ENCODE results near the gene ZNF423. TPM values are rescaled to one million over a fixed set of nuclear protein-coding genes. Genes with fewer than 3 reads are reported as not detected.

Gene ZNF423
- total RNA-seq, 1 donor from 2014 or later: 10.6 TPM

DNA sequence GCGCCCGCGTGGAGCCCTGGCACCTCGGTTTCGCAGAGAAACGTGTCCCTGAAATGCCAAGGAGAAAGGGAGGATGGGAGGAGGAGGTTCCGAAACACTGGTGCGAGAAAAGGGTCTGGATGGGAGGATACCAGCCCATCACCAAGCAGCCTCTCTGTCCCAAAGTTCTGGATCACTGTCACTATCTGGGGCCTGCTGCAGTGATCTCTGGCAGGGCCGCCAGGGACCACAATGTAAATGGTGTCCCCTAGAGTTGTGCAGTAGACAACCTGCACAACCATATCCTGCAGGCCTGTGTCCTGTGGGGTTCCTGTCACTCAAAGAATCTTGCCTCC lies 253.0 kb downstream of the ZNF423 start:
- no peaks in the 10 kb centered on the region for H4K20me1 ChIP-seq (ENCODE audit: insufficient read depth, low read length)
- Mint-ChIP-seq H3K36me3 (ENCODE audit: low read depth, unreplicated experiment) (peaks cover 5% of the 10 kb centered on the region), H3K27ac (ENCODE audit: unreplicated experiment) (no peak overlapping the region), H3K4me1 (ENCODE audit: low read depth, unreplicated experiment) (no peaks in the 10 kb centered on the region), H3K9me3 (ENCODE audit: unreplicated experiment) (peaks cover 2% of the 10 kb centered on the region), H3K4me3 (ENCODE audit: unreplicated experiment) (no peak overlapping the region), H3K27me3 (ENCODE audit: low read depth, unreplicated experiment) (peaks cover 11% of the 10 kb centered on the region)
- peak overlapping the region; percentile 3 for H3K9ac ChIP-seq (ENCODE audit: low read length)
- H3K4me3 ChIP-seq (ENCODE audit: insufficient read depth, low read depth, low read length): no peak overlapping the region
- no peak for FAIRE-seq
- H3K9me3 ChIP-seq (ENCODE audit: insufficient read depth, low read depth, low read length): no peaks in the 10 kb centered on the region
- no peaks in the 10 kb centered on the region for H3K4me1 ChIP-seq (ENCODE audit: insufficient read depth, low read length)
- no peaks in the 10 kb centered on the region for H3K36me3 ChIP-seq (ENCODE audit: insufficient read depth, low read length)
- DNase-seq (ENCODE audit: low read depth): no peak
- H3K79me2 ChIP-seq (ENCODE audit: insufficient read depth, low read length): no peaks in the 10 kb centered on the region
- no peak for TF ChIP-seq EZH2 (IDR thresholded peaks at IDR 0.05; ENCODE audit: insufficient read depth, low read length)
- TF ChIP-seq, protein P1, sequence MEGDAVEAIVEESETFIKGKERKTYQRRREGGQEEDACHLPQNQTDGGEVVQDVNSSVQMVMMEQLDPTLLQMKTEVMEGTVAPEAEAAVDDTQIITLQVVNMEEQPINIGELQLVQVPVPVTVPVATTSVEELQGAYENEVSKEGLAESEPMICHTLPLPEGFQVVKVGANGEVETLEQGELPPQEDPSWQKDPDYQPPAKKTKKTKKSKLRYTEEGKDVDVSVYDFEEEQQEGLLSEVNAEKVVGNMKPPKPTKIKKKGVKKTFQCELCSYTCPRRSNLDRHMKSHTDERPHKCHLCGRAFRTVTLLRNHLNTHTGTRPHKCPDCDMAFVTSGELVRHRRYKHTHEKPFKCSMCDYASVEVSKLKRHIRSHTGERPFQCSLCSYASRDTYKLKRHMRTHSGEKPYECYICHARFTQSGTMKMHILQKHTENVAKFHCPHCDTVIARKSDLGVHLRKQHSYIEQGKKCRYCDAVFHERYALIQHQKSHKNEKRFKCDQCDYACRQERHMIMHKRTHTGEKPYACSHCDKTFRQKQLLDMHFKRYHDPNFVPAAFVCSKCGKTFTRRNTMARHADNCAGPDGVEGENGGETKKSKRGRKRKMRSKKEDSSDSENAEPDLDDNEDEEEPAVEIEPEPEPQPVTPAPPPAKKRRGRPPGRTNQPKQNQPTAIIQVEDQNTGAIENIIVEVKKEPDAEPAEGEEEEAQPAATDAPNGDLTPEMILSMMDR (IDR thresholded peaks at IDR 0.05; ENCODE audit: insufficient read depth, low read depth, low read length): no peak
- H2AFZ ChIP-seq (ENCODE audit: low read depth, low read length): no peak overlapping the region
- no peaks in the 10 kb centered on the region for H3K27me3 ChIP-seq (ENCODE audit: insufficient read depth, low read length)
- H3K4me2 ChIP-seq (ENCODE audit: low read length): peak overlapping the region; percentile 41
- H3K27ac ChIP-seq (ENCODE audit: low read depth, low read length): no peak overlapping the region

DNA sequence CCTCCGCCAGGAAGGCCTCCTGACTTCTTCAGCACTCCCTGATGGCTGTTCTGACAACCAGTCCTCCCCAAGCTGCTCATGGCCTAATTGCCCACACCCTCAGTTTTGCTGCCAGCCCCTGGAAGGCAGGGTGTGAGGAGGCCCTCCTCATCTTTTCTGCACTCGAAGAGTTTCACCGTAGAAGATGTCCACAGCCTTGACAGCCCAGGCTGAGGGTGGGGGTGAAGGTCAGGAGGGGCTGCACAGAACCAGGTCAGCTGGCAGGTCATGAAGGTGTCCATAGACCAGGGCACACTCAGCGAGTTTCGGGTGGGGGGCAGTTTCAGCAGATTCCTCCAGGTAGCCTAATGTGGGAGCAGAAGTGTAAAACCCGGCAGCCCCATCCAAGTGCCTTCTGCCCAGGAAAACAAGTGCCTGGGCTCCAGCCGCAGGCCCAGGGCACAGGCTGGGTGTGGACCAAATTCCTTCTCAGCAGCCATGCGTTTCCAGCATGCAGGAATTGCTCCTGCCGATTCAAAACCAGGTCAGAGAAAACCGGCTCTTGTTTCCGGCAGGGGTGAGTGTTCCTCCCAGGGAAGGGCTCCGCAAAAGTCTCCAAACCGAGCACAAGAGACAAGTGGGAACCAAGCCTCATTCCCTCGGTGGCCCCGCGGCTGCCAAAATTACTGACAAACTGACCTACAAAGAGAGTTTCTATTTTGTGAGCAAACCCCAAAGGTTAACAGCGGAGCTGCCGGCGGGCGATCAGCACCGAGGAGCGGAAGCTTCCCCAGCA lies 253.5 kb downstream of the ZNF423 start:
- Mint-ChIP-seq H3K27me3 (ENCODE audit: low read depth, unreplicated experiment) (peaks cover 11% of the 10 kb centered on the region), H3K27ac (ENCODE audit: unreplicated experiment) (no peak overlapping the region), H3K36me3 (ENCODE audit: low read depth, unreplicated experiment) (peaks cover 6% of the 10 kb centered on the region), H3K9me3 (ENCODE audit: unreplicated experiment) (peaks cover 2% of the 10 kb centered on the region), H3K4me3 (ENCODE audit: unreplicated experiment) (no peak overlapping the region), H3K4me1 (ENCODE audit: low read depth, unreplicated experiment) (no peaks in the 10 kb centered on the region)
- H2AFZ ChIP-seq (ENCODE audit: low read depth, low read length): no peak overlapping the region
- no peaks in the 10 kb centered on the region for H3K9me3 ChIP-seq (ENCODE audit: insufficient read depth, low read depth, low read length)
- no peak overlapping the region for H3K27ac ChIP-seq (ENCODE audit: low read depth, low read length)
- TF ChIP-seq, protein P1 (IDR thresholded peaks at IDR 0.05; ENCODE audit: insufficient read depth, low read depth, low read length): no peak
- TF ChIP-seq EZH2 (IDR thresholded peaks at IDR 0.05; ENCODE audit: insufficient read depth, low read length): no peak
- DNase-seq (ENCODE audit: low read depth): peak; percentile 10
- no peaks in the 10 kb centered on the region for H4K20me1 ChIP-seq (ENCODE audit: insufficient read depth, low read length)
- H3K4me1 ChIP-seq (ENCODE audit: insufficient read depth, low read length): no peaks in the 10 kb centered on the region
- peak overlapping the region; percentile 3 for H3K9ac ChIP-seq (ENCODE audit: low read length)
- H3K4me2 ChIP-seq (ENCODE audit: low read length): peak overlapping the region; percentile 41
- H3K27me3 ChIP-seq (ENCODE audit: insufficient read depth, low read length): no peaks in the 10 kb centered on the region
- no peak for FAIRE-seq
- no peak overlapping the region for H3K4me3 ChIP-seq (ENCODE audit: insufficient read depth, low read depth, low read length)
- no peaks in the 10 kb centered on the region for H3K79me2 ChIP-seq (ENCODE audit: insufficient read depth, low read length)
- no peaks in the 10 kb centered on the region for H3K36me3 ChIP-seq (ENCODE audit: insufficient read depth, low read length)

- peaks cover 3% of the 10 kb centered on the region for H3K4me1 ChIP-seq (ENCODE audit: insufficient read depth, low read length)
- no peak overlapping the region for H2AFZ ChIP-seq (ENCODE audit: low read depth, low read length)
- TF ChIP-seq EZH2 (IDR thresholded peaks at IDR 0.05; ENCODE audit: insufficient read depth, low read length): no peak
- TF ChIP-seq, protein P1 (IDR thresholded peaks at IDR 0.05; ENCODE audit: insufficient read depth, low read depth, low read length): no peak
- H3K27ac Mint-ChIP-seq (ENCODE audit: unreplicated experiment): no peak overlapping the region
- no peaks in the 10 kb centered on the region for H3K9me3 ChIP-seq (ENCODE audit: insufficient read depth, low read depth, low read length)
- H3K4me2 ChIP-seq (ENCODE audit: low read length): no peak overlapping the region
- H3K27ac ChIP-seq (ENCODE audit: low read depth, low read length): no peak overlapping the region
- no peak overlapping the region for H3K9ac ChIP-seq (ENCODE audit: low read length)
- DNase-seq (ENCODE audit: low read depth): no peak
- H3K4me3 ChIP-seq (ENCODE audit: insufficient read depth, low read depth, low read length): no peak overlapping the region
- peaks cover 11% of the 10 kb centered on the region for H3K27me3 Mint-ChIP-seq (ENCODE audit: low read depth, unreplicated experiment)
- no peak for FAIRE-seq
- no peak overlapping the region for H3K4me3 Mint-ChIP-seq (ENCODE audit: unreplicated experiment)
- H3K9me3 Mint-ChIP-seq (ENCODE audit: unreplicated experiment): peaks cover 2% of the 10 kb centered on the region
- no peaks in the 10 kb centered on the region for H3K4me1 Mint-ChIP-seq (ENCODE audit: low read depth, unreplicated experiment)
- H3K79me2 ChIP-seq (ENCODE audit: insufficient read depth, low read length): no peaks in the 10 kb centered on the region
- no peaks in the 10 kb centered on the region for H3K27me3 ChIP-seq (ENCODE audit: insufficient read depth, low read length)
- no peaks in the 10 kb centered on the region for H3K36me3 ChIP-seq (ENCODE audit: insufficient read depth, low read length)
- H3K36me3 Mint-ChIP-seq (ENCODE audit: low read depth, unreplicated experiment): peaks cover 6% of the 10 kb centered on the region
- H4K20me1 ChIP-seq (ENCODE audit: insufficient read depth, low read length): no peaks in the 10 kb centered on the region
Measured at GRCh38 chr16:49601576-49601975, 254.3 kb downstream of the ZNF423 start.

All from astrocyte (in vitro differentiated cells and primary cell).